Transverse colon (tissue), 4 donors: ENCODE data around the gene ACER3.

ENCODE experiments used
- POLR2AphosphoS5 ChIP-seq, 3 donors: sonication (generic); formaldehyde crosslinking; IDR thresholded peaks; one replicate each; pipeline ENCODE4 v1.6.1; 2016; ENCODE audit warnings: antibody characterized with exemption in 3 of 3
- TF ChIP-seq, protein P1 (sequence below), 5 experiments: fragments of 200-600 bp in 3 of 5; fragments of 450-650 bp in 2 of 5; sonication (generic) in 3 of 5; IDR thresholded peaks; 1 replicate in 2 of 5; 2 replicates in 3 of 5; pipeline ENCODE4 v1.5.1; 2016 to 2017; ENCODE audit warnings: antibody characterized with exemption in 5 of 5, inconsistent platforms in 3 of 5, mild to moderate bottlenecking in 2 of 5, moderate library complexity in 1 of 5

DNA sequence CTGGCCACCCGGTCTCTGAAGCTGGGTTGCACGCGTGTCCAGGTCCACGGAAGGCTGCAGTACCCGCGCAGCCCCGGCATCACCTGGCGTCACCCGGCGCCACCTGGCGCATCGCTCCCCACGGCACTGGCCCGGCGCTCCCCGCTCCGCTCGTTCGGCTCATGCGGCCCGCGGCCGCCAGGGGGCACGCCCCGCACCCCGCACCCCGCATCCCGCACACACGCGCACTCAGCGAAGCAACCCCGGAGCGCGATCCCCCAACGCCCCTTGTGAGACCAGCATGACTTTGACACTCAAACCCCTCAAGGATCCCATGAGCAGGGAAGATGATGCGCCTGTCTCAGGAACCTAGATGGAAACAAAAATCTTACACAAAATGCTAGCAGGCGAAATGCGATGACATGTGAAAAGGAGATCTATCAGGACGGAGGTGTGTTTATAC is 185.4 kb downstream of the ACER3 start:
- TF ChIP-seq, protein P1, sequence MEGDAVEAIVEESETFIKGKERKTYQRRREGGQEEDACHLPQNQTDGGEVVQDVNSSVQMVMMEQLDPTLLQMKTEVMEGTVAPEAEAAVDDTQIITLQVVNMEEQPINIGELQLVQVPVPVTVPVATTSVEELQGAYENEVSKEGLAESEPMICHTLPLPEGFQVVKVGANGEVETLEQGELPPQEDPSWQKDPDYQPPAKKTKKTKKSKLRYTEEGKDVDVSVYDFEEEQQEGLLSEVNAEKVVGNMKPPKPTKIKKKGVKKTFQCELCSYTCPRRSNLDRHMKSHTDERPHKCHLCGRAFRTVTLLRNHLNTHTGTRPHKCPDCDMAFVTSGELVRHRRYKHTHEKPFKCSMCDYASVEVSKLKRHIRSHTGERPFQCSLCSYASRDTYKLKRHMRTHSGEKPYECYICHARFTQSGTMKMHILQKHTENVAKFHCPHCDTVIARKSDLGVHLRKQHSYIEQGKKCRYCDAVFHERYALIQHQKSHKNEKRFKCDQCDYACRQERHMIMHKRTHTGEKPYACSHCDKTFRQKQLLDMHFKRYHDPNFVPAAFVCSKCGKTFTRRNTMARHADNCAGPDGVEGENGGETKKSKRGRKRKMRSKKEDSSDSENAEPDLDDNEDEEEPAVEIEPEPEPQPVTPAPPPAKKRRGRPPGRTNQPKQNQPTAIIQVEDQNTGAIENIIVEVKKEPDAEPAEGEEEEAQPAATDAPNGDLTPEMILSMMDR (IDR thresholded peaks at IDR 0.05): peak; percentile 68 to 97 (median 87)
- TF ChIP-seq POLR2AphosphoS5 (IDR thresholded peaks at IDR 0.05): no peak
